Karpas-422 (cell line): ENCODE measurements around the gene DNAJC25. TPM values are rescaled to one million over a fixed set of nuclear protein-coding genes. Genes with fewer than 3 reads are reported as not detected.

ENCODE experiments used
- DNase-seq: peaks from one replicate; pipeline ENCODE4 v3.0.0-alpha.2; 2015
- H2AFZ ChIP-seq: fragments of 200-600 bp; sonication (generic); 2 replicates; pipeline ENCODE4 v1.6.1; 2014; ENCODE audit warnings: antibody characterized with exemption, low read length, mixed read lengths
- H3K27ac ChIP-seq: fragments of 200-600 bp; sonication (generic); 2 replicates; pipeline ENCODE4 v1.5.1; 2014; ENCODE audit warnings: mild to moderate bottlenecking, low read length, moderate library complexity
- H3K27me3 ChIP-seq: fragments of 200-600 bp; sonication (generic); 2 replicates; pipeline ENCODE4 v1.6.1; 2014; ENCODE audit warnings: low read length, mixed read lengths
- H3K36me3 ChIP-seq: fragments of 200-600 bp; sonication (generic); 2 replicates; pipeline ENCODE4 v1.6.1; 2014; ENCODE audit warnings: low read length, mixed read lengths; ENCODE audit not compliant: insufficient read depth
- H3K4me1 ChIP-seq: fragments of 200-600 bp; sonication (generic); 2 replicates; pipeline ENCODE4 v1.6.1; 2014; ENCODE audit warnings: mild to moderate bottlenecking, low read length, mixed read lengths
- H3K4me2 ChIP-seq: fragments of 200-600 bp; sonication (generic); 2 replicates; pipeline ENCODE4 v1.6.1; 2014; ENCODE audit warnings: low read length, low read depth, mild to moderate bottlenecking; ENCODE audit not compliant: poor library complexity, severe bottlenecking
- H3K4me3 ChIP-seq: fragments of 200-600 bp; sonication (generic); 2 replicates; pipeline ENCODE4 v1.5.1; 2014; ENCODE audit warnings: mild to moderate bottlenecking, antibody characterized with exemption, low read length, mixed read lengths
- H3K79me2 ChIP-seq: fragments of 200-600 bp; sonication (generic); 2 replicates; pipeline ENCODE4 v1.6.1; 2014; ENCODE audit warnings: mild to moderate bottlenecking, low read length, mixed read lengths
- H3K9ac ChIP-seq: fragments of 200-600 bp; sonication (generic); 2 replicates; pipeline ENCODE4 v1.6.0; 2014; ENCODE audit warnings: low read length
- H3K9me2 ChIP-seq: fragments of 200-600 bp; sonication (generic), shearing (Covaris generic); replicated peaks from 2 replicates; pipeline ENCODE4 v1.6.0; 2014; ENCODE audit warnings: mild to moderate bottlenecking, low read length, moderate library complexity; ENCODE audit not compliant: insufficient read depth
- H3K9me3 ChIP-seq: fragments of 300-700, 200-600 bp; sonication (generic); 2 replicates; pipeline ENCODE4 v1.6.1; 2014; ENCODE audit warnings: low read length, mixed read lengths
- H4K20me1 ChIP-seq: fragments of 200-600 bp; sonication (generic); 2 replicates; pipeline ENCODE4 v1.6.1; 2014; ENCODE audit warnings: mild to moderate bottlenecking, antibody characterized with exemption, low read length, low read depth; ENCODE audit not compliant: insufficient read depth
- total RNA-seq: library from RNA; depleted of rRNA; stranded (reverse); fragments of >200 nt; shearing (Covaris generic); gene quantifications from 2 replicates; pipeline ENCODE4 v1.2.3, GENCODE V29; 2014; ENCODE audit warnings: low replicate concordance

The DNAJC25 gene
- total RNA-seq, 1 experiment from 2014 or later = 10.2 TPM

- H3K9ac ChIP-seq = no peak overlapping the region
- H2AFZ ChIP-seq = no peak overlapping the region
- H3K9me2 ChIP-seq = no peaks in the 10 kb centered on the region
- no peak overlapping the region for H3K27ac ChIP-seq
- no peak for DNase-seq
- H3K27me3 ChIP-seq = no peaks in the 10 kb centered on the region
- H3K79me2 ChIP-seq = peaks cover 72% of the 10 kb centered on the region
- H4K20me1 ChIP-seq = peaks cover 5% of the 10 kb centered on the region; the same call in 1 of the 2 replicates
- H3K4me2 ChIP-seq = no peak overlapping the region
- no peaks in the 10 kb centered on the region for H3K9me3 ChIP-seq
- H3K4me1 ChIP-seq = no peaks in the 10 kb centered on the region
- H3K4me3 ChIP-seq = no peak overlapping the region
- peaks cover 39% of the 10 kb centered on the region for H3K36me3 ChIP-seq
Measured at GRCh38 chr9:111648066-111648465, 16.9 kb downstream of the DNAJC25 start.

- Histone ChIP-seq H3K4me2 (no peak overlapping the region), H2AFZ (no peak overlapping the region), H3K9ac (no peak overlapping the region), H3K27me3 (no peaks in the 10 kb centered on the region), H3K4me1 (no peaks in the 10 kb centered on the region), H4K20me1 (peaks cover 5% of the 10 kb centered on the region; the same call in 1 of the 2 replicates), H3K9me2 (no peaks in the 10 kb centered on the region), H3K9me3 (no peaks in the 10 kb centered on the region), H3K27ac (no peak overlapping the region), H3K79me2 (peaks cover 65% of the 10 kb centered on the region), H3K4me3 (no peak overlapping the region), H3K36me3 (peaks cover 44% of the 10 kb centered on the region)
- no peak for DNase-seq
Measured at GRCh38 chr9:111649016-111649415, 17.9 kb downstream of the DNAJC25 start.

- Histone ChIP-seq H3K9me2 (no peaks in the 10 kb centered on the region), H3K9ac (no peak overlapping the region), H3K27me3 (no peaks in the 10 kb centered on the region), H3K4me3 (no peak overlapping the region), H3K27ac (no peak overlapping the region), H4K20me1 (no peaks in the 10 kb centered on the region), H3K4me2 (no peak overlapping the region), H3K79me2 (peaks cover 5% of the 10 kb centered on the region), H3K4me1 (peaks cover 10% of the 10 kb centered on the region), H3K9me3 (no peaks in the 10 kb centered on the region), H2AFZ (no peak overlapping the region), H3K36me3 (peaks cover 21% of the 10 kb centered on the region; the same call in 1 of the 2 replicates)
- no peak for DNase-seq
Measured at GRCh38 chr9:111657051-111657450, 25.9 kb downstream of the DNAJC25 start.

GRCh38 chr9:111658943-111659342 is 27.8 kb downstream of the DNAJC25 start:
- no peak for DNase-seq
- Histone ChIP-seq H3K79me2 (peaks cover 22% of the 10 kb centered on the region), H3K9me2 (no peaks in the 10 kb centered on the region), H3K4me2 (no peak overlapping the region), H3K36me3 (peaks cover 14% of the 10 kb centered on the region; the same call in 1 of the 2 replicates), H3K27ac (no peak overlapping the region), H3K27me3 (no peaks in the 10 kb centered on the region), H3K4me1 (peaks cover 19% of the 10 kb centered on the region), H2AFZ (no peak overlapping the region), H3K9me3 (no peaks in the 10 kb centered on the region), H4K20me1 (0 out of 2 replicates have a peak, but pooled peaks cover 4% of the 10 kb centered on the region), H3K9ac (no peak overlapping the region), H3K4me3 (no peak overlapping the region)

- H3K79me2 ChIP-seq = peaks cover 30% of the 10 kb centered on the region
- no peak overlapping the region for H3K27ac ChIP-seq
- peaks cover 7% of the 10 kb centered on the region; the same call in 1 of the 2 replicates for H3K36me3 ChIP-seq
- H4K20me1 ChIP-seq = 0 out of 2 replicates have a peak, but pooled peaks cover 4% of the 10 kb centered on the region
- H3K9me2 ChIP-seq = no peaks in the 10 kb centered on the region
- H3K9me3 ChIP-seq = no peaks in the 10 kb centered on the region
- no peaks in the 10 kb centered on the region for H3K27me3 ChIP-seq
- peaks cover 19% of the 10 kb centered on the region for H3K4me1 ChIP-seq
- no peak for DNase-seq
- H3K4me3 ChIP-seq = no peak overlapping the region
- H3K9ac ChIP-seq = no peak overlapping the region
- no peak overlapping the region for H3K4me2 ChIP-seq
- H2AFZ ChIP-seq = no peak overlapping the region
Measured at GRCh38 chr9:111659691-111660090, 28.6 kb downstream of the DNAJC25 start.

GRCh38 chr9:111661150-111661801 is 30.1 kb downstream of the DNAJC25 start, which contains the start of gene GNG10:
Gene GNG10, plus strand, starts transcription at chr9:111661605. Its CDS starts 30 bp downstream, at chr9:111661635.
- no peaks in the 10 kb centered on the region for H3K27me3 ChIP-seq
- H3K4me3 ChIP-seq = peak within 1 kb of the TSS; percentile 85
- 0 out of 2 replicates have a peak, but pooled peaks cover 4% of the 10 kb centered on the region for H4K20me1 ChIP-seq
- peak within 1 kb of the TSS; percentile 92 for H2AFZ ChIP-seq
- H3K27ac ChIP-seq = peak within 1 kb of the TSS; percentile 70
- H3K4me2 ChIP-seq = peak within 1 kb of the TSS; percentile 92
- H3K9me2 ChIP-seq = no peaks in the 10 kb centered on the region
- no peaks in the 10 kb centered on the region for H3K9me3 ChIP-seq
- H3K36me3 ChIP-seq = peaks cover 6% of the 10 kb centered on the region
- peak within 1 kb of the TSS; percentile 85 for H3K9ac ChIP-seq
- DNase-seq = peak; percentile 86
- H3K79me2 ChIP-seq = peaks cover 43% of the 10 kb centered on the region
- H3K4me1 ChIP-seq = peaks cover 19% of the 10 kb centered on the region

GRCh38 chr9:111661802-111662521 is 30.8 kb downstream of the DNAJC25 start:
- Histone ChIP-seq H3K36me3 (peaks cover 8% of the 10 kb centered on the region), H3K4me2 (peak overlapping the region; percentile 92), H3K9me3 (no peaks in the 10 kb centered on the region), H2AFZ (peak overlapping the region; percentile 69), H3K79me2 (peaks cover 50% of the 10 kb centered on the region), H3K4me1 (peaks cover 19% of the 10 kb centered on the region), H3K9me2 (no peaks in the 10 kb centered on the region), H4K20me1 (0 out of 2 replicates have a peak, but pooled peaks cover 4% of the 10 kb centered on the region), H3K27me3 (no peaks in the 10 kb centered on the region), H3K27ac (peak overlapping the region; percentile 70), H3K4me3 (peak overlapping the region; percentile 85), H3K9ac (peak overlapping the region; percentile 85)
- peak; percentile 77 for DNase-seq
